WI38 (cell line): ENCODE results near the gene CCR9.
A peak's percentile ranks its signal among the peaks of the same experiment; 100 is the strongest.

Experiments used
- H3K4me3 ChIP-seq: 2 replicates; pipeline ENCODE4 v1.5.1; 2011; ENCODE audit warnings: low read depth, mild to moderate bottlenecking, control low read depth, low read length
- TF ChIP-seq, protein P1 (sequence below): IDR thresholded peaks from 2 replicates; pipeline ENCODE4 v1.5.1; 2012; ENCODE audit warnings: low read depth, mild to moderate bottlenecking, control low read depth, low read length

The CCR9 gene

GRCh38 chr3:45929042-45929679 is 42.8 kb downstream of the CCR9 start:
- TF ChIP-seq, protein P1, sequence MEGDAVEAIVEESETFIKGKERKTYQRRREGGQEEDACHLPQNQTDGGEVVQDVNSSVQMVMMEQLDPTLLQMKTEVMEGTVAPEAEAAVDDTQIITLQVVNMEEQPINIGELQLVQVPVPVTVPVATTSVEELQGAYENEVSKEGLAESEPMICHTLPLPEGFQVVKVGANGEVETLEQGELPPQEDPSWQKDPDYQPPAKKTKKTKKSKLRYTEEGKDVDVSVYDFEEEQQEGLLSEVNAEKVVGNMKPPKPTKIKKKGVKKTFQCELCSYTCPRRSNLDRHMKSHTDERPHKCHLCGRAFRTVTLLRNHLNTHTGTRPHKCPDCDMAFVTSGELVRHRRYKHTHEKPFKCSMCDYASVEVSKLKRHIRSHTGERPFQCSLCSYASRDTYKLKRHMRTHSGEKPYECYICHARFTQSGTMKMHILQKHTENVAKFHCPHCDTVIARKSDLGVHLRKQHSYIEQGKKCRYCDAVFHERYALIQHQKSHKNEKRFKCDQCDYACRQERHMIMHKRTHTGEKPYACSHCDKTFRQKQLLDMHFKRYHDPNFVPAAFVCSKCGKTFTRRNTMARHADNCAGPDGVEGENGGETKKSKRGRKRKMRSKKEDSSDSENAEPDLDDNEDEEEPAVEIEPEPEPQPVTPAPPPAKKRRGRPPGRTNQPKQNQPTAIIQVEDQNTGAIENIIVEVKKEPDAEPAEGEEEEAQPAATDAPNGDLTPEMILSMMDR = peak; percentile 96
- H3K4me3 ChIP-seq = no peak overlapping the region

- no peak overlapping the region for H3K4me3 ChIP-seq
- TF ChIP-seq, protein P1 = no peak
Observed at GRCh38 chr3:45931496-45931895, 45.2 kb downstream of the CCR9 start.

- TF ChIP-seq, protein P1 = no peak
- H3K4me3 ChIP-seq = no peak overlapping the region
Observed at GRCh38 chr3:45932112-45932511, 45.8 kb downstream of the CCR9 start.

- no peak overlapping the region for H3K4me3 ChIP-seq
- TF ChIP-seq, protein P1 = no peak
Observed at GRCh38 chr3:45933591-45933990, 47.2 kb downstream of the CCR9 start.

- no peak overlapping the region for H3K4me3 ChIP-seq
- TF ChIP-seq, protein P1 = no peak
Observed at GRCh38 chr3:45936261-45936660, 49.9 kb downstream of the CCR9 start.

- H3K4me3 ChIP-seq = no peak overlapping the region
- TF ChIP-seq, protein P1 = no peak
Observed at GRCh38 chr3:45937206-45938042, 51.1 kb downstream of the CCR9 start.

GRCh38 chr3:45938043-45938435 is 51.7 kb downstream of the CCR9 start:
- TF ChIP-seq, protein P1 = no peak
- no peak overlapping the region for H3K4me3 ChIP-seq
